Measurements from ENCODE around the gene DAPK1.

DAPK1 gene

GRCh38 chr9:87699835-87700234 lies 202.2 kb downstream of the DAPK1 start:
- DNase-seq = no peak

DNA sequence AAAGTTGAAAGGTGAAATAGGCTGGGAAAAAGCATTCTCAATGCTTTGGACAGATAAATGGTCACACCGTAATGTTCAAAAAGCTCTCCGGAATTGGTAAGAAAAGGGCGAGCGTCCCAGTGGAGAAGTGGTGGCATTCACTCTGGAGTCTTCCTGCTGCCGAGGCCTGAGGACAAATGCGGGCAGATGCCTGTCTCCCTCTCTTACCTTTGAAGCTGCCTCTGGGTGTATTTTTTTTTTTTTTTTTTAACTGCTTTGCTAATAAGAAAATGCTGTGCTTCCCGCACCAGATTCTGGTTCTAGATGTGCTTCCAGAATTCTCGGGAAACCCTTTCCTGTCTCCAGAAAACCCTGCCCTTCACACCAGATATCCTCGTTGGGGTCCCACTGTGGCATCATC lies 203.8 kb downstream of the DAPK1 start:
- DNase-seq = no peak

- no peak for DNase-seq
Measured at GRCh38 chr9:87701931-87702421, 204.3 kb downstream of the DAPK1 start.

GRCh38 chr9:87702921-87703320 lies 205.3 kb downstream of the DAPK1 start:
- no peak for DNase-seq

- no peak for DNase-seq
Measured at GRCh38 chr9:87703636-87704276, 206.1 kb downstream of the DAPK1 start.

GRCh38 chr9:87704342-87704741 lies 206.7 kb downstream of the DAPK1 start:
- DNase-seq = no peak

GRCh38 chr9:87706066-87706739 lies 208.5 kb downstream of the DAPK1 start:
- no peak for DNase-seq

- no peak for DNase-seq
Measured at GRCh38 chr9:87707805-87708506, 210.3 kb downstream of the DAPK1 start.

DNA sequence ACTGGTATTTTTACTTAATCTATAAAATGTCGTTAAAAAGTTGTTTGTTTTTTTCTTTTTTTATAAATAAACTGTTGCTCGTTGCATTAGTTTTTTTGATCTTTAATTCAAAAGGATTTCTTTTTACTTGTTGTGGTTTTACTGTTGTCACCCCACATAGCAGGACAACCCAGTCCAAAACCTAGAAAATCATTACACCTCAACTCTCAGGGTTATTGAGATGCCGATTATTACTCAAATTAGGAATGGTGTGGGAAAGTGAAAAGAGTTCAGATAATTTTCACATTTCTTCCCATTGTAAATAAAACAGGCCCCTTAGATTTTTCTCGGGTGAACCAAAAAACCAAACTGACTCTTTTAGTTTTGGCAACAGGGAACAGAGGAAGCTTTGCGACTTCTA lies 210.9 kb downstream of the DAPK1 start:
- no peak for DNase-seq

GRCh38 chr9:87708986-87709728 lies 211.5 kb downstream of the DAPK1 start:
- DNase-seq = no peak

DNA sequence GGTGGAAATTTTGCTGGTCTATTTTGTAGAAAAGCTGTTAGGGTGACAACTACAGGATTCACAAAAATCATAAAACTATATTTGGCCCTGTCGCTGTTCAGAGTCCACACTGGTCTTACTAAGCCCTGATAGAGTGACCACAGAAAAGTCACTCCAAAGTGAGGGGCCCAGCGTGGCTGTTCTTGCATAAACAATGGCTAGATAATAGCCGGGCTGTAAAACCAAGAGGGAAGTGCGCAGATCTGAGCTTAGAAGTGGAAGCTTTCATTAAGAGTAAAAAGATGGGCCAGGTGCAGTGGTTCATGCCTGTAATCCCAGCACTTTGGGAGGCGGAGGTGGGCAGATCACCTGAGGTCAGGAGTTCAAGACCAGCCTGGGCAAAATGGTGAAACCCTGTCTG lies 212.8 kb downstream of the DAPK1 start:
- no peak for DNase-seq

DNA sequence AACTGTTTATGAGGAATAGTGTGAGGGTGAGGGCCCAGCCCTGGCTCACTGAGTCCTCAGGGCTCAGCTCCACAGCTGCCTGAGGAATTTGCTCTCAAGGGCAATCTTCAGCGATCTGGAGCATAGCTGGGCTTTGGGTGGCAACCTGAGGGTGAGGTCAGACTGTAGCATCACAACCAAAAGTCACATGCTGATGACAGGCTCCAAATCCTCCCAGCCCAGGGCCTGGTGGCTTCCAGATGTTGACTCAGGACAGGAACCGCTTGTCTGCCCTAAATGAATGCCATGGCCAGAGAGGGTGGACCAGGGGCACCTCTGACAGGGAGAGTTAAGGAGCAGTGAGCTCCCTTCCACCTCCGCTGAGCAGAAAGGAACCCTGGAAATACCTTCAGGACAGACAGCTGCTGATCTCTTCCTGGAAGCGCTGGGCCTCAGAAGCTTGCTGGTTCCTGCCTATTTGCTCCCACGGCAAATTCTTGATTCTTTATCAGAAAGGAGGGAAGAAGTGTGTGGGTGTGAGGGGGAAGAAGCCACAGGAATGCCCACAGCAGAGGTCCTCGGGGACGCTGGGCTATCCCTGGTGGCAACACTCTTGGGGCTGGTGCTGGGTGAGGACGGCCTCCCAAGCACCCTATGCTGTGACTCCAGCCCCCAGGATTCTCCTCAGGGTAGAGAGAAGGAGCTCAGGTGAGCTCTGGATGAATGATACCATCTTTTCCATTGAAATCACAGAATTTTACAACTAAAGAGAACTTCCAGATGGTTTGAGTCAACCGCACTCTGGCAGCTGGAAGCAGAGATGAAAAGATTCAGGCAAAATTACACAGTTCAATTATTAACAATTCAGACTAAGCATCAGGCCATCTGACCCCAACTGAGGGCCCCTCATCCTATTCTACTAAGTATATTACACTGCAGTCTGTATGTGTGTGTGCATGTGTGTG lies 214.5 kb downstream of the DAPK1 start:
- DNase-seq = no peak

DNA sequence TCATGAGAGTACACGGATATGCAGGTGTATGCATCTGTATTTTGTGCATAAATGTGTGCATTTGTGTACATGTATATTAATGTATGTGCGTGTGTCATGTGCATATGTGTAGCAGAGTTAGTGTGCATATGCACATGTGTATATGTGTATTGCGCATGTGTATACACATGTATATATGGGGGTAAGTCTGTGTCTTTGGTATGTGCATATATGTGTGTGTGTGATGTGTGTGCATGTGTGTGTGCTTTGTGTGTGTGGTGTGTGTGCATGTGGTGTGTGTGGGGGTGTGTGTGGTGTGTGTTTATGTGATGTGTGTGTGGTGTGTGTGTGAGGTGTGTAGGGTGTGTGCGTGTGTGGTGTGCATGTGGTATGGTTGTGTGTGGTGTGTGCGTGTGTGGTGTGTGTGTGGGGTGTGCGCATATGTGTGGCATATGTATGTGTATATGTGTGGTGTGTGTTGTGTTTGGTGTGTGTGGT lies 215.2 kb downstream of the DAPK1 start:
- no peak for DNase-seq

GRCh38 chr9:87713278-87713987 lies 215.8 kb downstream of the DAPK1 start:
- no peak for DNase-seq

DNA sequence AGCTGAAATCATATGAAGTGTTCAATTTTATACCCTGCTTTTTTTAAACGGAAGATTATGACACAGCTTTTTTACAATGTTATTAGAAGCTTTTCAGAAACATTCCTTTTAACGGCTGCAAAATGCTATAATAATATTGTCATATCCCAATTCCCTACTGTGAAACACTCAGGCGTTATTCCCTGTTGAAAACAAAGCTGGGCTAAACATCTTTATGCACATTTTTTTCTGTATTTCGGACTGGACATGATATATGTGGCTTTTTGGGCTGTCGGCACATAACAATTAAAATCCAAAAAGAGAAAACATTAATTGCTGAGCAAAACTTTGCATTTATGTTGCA lies 216.3 kb downstream of the DAPK1 start:
- DNase-seq = no peak

DNA sequence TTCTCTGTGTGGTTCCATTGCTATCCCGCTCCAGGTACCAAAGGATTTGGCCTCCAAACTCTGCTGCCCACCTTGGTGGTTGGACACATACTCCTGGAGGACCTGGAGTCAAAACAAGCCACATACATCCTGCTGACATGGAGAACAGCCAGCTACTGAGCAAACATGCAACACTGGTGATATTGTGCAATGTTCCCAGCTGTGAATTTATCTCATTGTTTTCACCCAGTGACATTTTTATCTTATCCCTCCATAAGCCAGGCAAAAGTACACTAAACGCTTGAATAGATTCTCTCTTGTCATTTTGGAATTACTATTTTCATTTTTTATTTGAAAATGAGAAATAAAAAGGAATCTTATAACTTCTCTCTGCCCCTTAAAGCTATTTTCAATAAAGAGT lies 217.2 kb downstream of the DAPK1 start:
- DNase-seq = no peak

GRCh38 chr9:87716141-87716540 lies 218.5 kb downstream of the DAPK1 start:
- DNase-seq = no peak

DNA sequence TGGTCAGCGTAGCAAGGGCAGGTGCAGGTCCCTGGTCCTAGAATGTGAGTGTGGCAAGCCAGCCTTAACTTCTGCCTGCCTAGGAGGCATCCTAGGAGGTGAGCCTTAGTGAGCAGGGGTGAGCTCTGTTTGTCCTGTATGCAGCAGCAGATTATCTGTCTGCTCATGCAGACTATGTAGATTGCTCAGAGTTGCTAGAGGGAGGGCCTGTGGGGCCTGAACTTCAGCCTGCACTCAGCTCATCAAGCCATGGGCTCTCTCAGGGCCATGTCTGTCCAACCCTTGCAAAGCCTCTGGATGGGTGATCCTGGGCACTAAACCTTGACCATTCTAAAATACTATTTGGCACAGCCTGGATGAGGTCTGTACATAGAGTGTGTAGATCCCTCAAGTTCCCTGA lies 219.8 kb downstream of the DAPK1 start:
- no peak for DNase-seq

DNA sequence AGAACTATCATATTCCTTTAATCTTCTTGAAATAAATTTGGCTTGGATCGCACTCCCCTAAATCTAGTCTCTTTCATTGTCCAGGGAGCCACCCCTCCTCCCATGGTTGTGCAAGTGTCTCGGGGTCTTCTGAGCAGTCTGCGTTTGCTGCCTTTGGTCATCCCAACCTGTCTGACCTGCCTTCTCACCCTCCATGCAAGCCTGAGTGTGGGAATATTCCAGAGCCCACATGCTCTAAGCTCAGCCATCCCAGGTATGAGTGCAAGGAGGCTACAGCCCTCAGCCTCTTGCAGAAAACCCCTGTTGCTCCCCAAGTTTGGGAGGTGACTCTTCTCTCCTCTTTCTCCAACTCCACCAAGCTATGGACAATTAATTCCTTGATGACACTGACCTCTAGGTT lies 220.6 kb downstream of the DAPK1 start:
- DNase-seq = no peak

GRCh38 chr9:87718852-87719612 lies 221.4 kb downstream of the DAPK1 start:
- DNase-seq = no peak

DNA sequence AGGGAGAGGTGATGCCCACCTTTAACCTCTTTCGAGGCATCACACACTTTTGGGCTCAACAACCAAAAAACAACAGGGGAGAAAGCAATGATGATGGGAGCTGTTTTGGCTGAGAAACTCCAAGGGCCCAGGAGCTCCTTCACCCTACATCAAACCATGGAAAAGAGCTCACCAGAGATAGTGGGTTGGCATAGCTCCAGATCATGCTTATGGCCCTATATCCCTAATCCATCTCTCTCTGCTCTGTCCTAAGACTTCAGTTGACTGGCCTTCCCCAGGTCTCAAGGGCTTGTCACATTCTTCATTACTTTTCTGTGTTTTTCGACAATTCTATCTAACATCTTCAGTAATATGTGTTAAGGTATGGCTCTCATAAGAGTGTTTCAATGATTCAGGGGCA lies 222.5 kb downstream of the DAPK1 start:
- DNase-seq = no peak

Measured in NCI-H2107 (cell line).